ENCODE measurements around the gene PFN1.

Gene PFN1

GRCh38 chr17:4895657-4896331 lies 52.5 kb downstream of the PFN1 start:
- DNase-seq = no peak
